Liver (tissue), 9 donors: ENCODE results near the gene HJURP. TPM values are rescaled to one million over a fixed set of nuclear protein-coding genes. Genes with fewer than 3 reads are reported as not detected.
"Not testable (repeated sequence)": the region's sequence is repeated elsewhere in the genome, so short reads cannot be mapped to it uniquely, and the experiment has no call there.

Experiments used
- DNase-seq: peaks from one replicate; pipeline ENCODE4 v3.0.0-alpha.2; 2017; ENCODE audit warnings: low spot score
- H3K27ac ChIP-seq, 2 donors: one replicate each; pipeline ENCODE4 v1.7.0; 2013; ENCODE audit warnings: inconsistent platforms in 2 of 2, low read length in 2 of 2, control low read depth in 1 of 2, low read depth in 1 of 2, mild to moderate bottlenecking in 1 of 2
- H3K27me3 ChIP-seq, 4 donors: one replicate each; pipeline versions ENCODE4 v1.6.1 to v1.7.0; 2013; ENCODE audit warnings: low read length in 3 of 4, inconsistent platforms in 1 of 4, mild to moderate bottlenecking in 1 of 4, moderate library complexity in 1 of 4; ENCODE audit not compliant: control insufficient read depth in 4 of 4, insufficient read depth in 4 of 4
- H3K36me3 ChIP-seq, 4 donors: one replicate each; pipeline versions ENCODE4 v1.6.1 to v1.7.0; 2013; ENCODE audit warnings: low read length in 3 of 4, mild to moderate bottlenecking in 3 of 4, low read depth in 1 of 4, moderate library complexity in 1 of 4; ENCODE audit not compliant: control insufficient read depth in 4 of 4, insufficient read depth in 3 of 4
- H3K4me1 ChIP-seq, 4 donors: one replicate each; pipeline versions ENCODE4 v1.6.1 to v1.7.0; 2013; ENCODE audit warnings: low read length in 3 of 4, mild to moderate bottlenecking in 3 of 4, moderate library complexity in 1 of 4; ENCODE audit not compliant: control insufficient read depth in 4 of 4, insufficient read depth in 4 of 4
- H3K4me3 ChIP-seq, 3 donors: one replicate each; pipeline versions ENCODE4 v1.6.1 to v1.7.0; 2013; ENCODE audit warnings: low read length in 3 of 3, control low read depth in 1 of 3, low read depth in 1 of 3, mild to moderate bottlenecking in 1 of 3
- H3K9ac ChIP-seq, 2 donors: one replicate each; pipeline ENCODE4 v1.7.0; 2013; ENCODE audit warnings: low read length in 2 of 2, mild to moderate bottlenecking in 2 of 2, moderate library complexity in 2 of 2, control low read depth in 1 of 2, low read depth in 1 of 2
- H3K9me3 ChIP-seq, 4 donors: one replicate each; pipeline versions ENCODE4 v1.6.1 to v1.7.0; 2013; ENCODE audit warnings: low read length in 3 of 4; ENCODE audit not compliant: control insufficient read depth in 4 of 4
- CTCF ChIP-seq: fragments of 150-350 bp; IDR thresholded peaks from 2 replicates; pipeline ENCODE4 v1.5.1; 2017; ENCODE audit warnings: improper control_type of control experiment, low read depth, low read length; ENCODE audit not compliant: missing input control
- EGR1 ChIP-seq, 2 donors: IDR thresholded peaks; 2 replicates each; pipeline ENCODE4 v1.6.1; 2016 to 2018; ENCODE audit warnings: antibody characterized with exemption in 2 of 2, low read depth in 2 of 2
- FOXA1 ChIP-seq: IDR thresholded peaks from 2 replicates; pipeline ENCODE4 v1.6.1; 2016; ENCODE audit warnings: antibody characterized with exemption
- FOXA2 ChIP-seq: IDR thresholded peaks from 2 replicates; pipeline ENCODE4 v1.6.1; 2016; ENCODE audit warnings: antibody characterized with exemption
- GABPA ChIP-seq, 2 donors: IDR thresholded peaks in 1 of 2; conservative IDR thresholded peaks in 1 of 2; 2 replicates each; pipeline ENCODE4 v1.6.1; 2016; ENCODE audit warnings: antibody characterized with exemption in 2 of 2, mild to moderate bottlenecking in 1 of 2, moderate library complexity in 1 of 2
- HNF4A ChIP-seq, 2 donors: conservative IDR thresholded peaks; 2 replicates each; pipeline ENCODE4 v1.6.1; 2016; ENCODE audit warnings: antibody characterized with exemption in 2 of 2, mild to moderate bottlenecking in 2 of 2
- HNF4G ChIP-seq: IDR thresholded peaks from 2 replicates; pipeline ENCODE4 v1.6.1; 2016; ENCODE audit warnings: antibody characterized with exemption
- JUND ChIP-seq, 2 donors: IDR thresholded peaks; 2 replicates each; pipeline ENCODE4 v1.6.1; 2016; ENCODE audit warnings: antibody characterized with exemption in 2 of 2
- MAX ChIP-seq: IDR thresholded peaks from 2 replicates; pipeline ENCODE4 v1.6.1; 2016; ENCODE audit warnings: antibody characterized with exemption
- NR2F2 ChIP-seq: IDR thresholded peaks from 2 replicates; pipeline ENCODE4 v1.6.1; 2016; ENCODE audit warnings: antibody characterized with exemption
- REST ChIP-seq: IDR thresholded peaks from 2 replicates; pipeline ENCODE4 v1.6.1; 2016; ENCODE audit warnings: antibody characterized with exemption, mild to moderate bottlenecking
- RXRA ChIP-seq, 2 donors: IDR thresholded peaks; 2 replicates each; pipeline ENCODE4 v1.6.1; 2017 to 2018; ENCODE audit warnings: antibody characterized with exemption in 2 of 2, mild to moderate bottlenecking in 1 of 2
- SP1 ChIP-seq: IDR thresholded peaks from 2 replicates; pipeline ENCODE4 v1.6.1; 2018; ENCODE audit warnings: antibody characterized with exemption, mild to moderate bottlenecking
- TAF1 ChIP-seq: conservative IDR thresholded peaks from 2 replicates; pipeline ENCODE4 v1.6.1; 2016; ENCODE audit warnings: antibody characterized with exemption, mild to moderate bottlenecking
- YY1 ChIP-seq: IDR thresholded peaks from 2 replicates; pipeline ENCODE4 v1.6.1; 2016; ENCODE audit warnings: antibody characterized with exemption, mild to moderate bottlenecking
- ZBTB33 ChIP-seq: IDR thresholded peaks from 2 replicates; pipeline ENCODE4 v1.6.1; 2016; ENCODE audit warnings: antibody characterized with exemption
- WGBS: extraction: QIAGEN DNeasy Blood & Tissue Kit; methylation state at CpG from one replicate; pipeline ENCODE4 v1.1.7; 2013; 5-methylcytosine and 5-hydroxymethylcytosine counted together
- polyA plus RNA-seq, 2 donors: library from polyadenylated mRNA; stranded (reverse) in 1 of 2; unstranded in 1 of 2; fragments of 200-250 nt in 1 of 2; fragments of >200 nt in 1 of 2; fragmentation: Nextera tagmentation in 1 of 2; extraction: Ambion mirVana in 1 of 2; gene quantifications; one replicate each; pipeline versions ENCODE4 v1.2.1 to v1.2.3, GENCODE V29; 2013 to 2015
- total RNA-seq, 2 donors: library from RNA; depleted of rRNA; stranded (reverse); fragments of >200 nt; gene quantifications; one replicate each; pipeline ENCODE4 v1.2.3, GENCODE V29; 2014
- donor health status: healthy.
- donor health status: healthy.
- donor health status: healthy.
- donor health status: healthy.
- donor health status: healthy.

Gene HJURP
- total and polyA plus RNA-seq, 4 donors = 0.08 to 32.9 (median 1.4) TPM

GRCh38 chr2:233892793-233893192, 38.5 kb upstream of the HJURP start:
- TF ChIP-seq MAX (no peak), EGR1 (IDR thresholded peaks at IDR 0.05; ENCODE audit: low read depth in 2 of 2) (no peak), HNF4G (no peak), SP1 (no peak), RXRA (IDR thresholded peaks at IDR 0.05) (no peak)
- Histone ChIP-seq H3K4me1 (no peaks in the 10 kb centered on the region), H3K27me3 (no peaks in the 10 kb centered on the region), H3K9ac (no peak overlapping the region), H3K36me3 (no peaks in the 10 kb centered on the region), H3K27ac (no peak overlapping the region), H3K9me3 (no peaks in the 10 kb centered on the region), H3K4me3 (no peak overlapping the region)
- 90% methylated on average over 2 of the region's 2 CpGs for WGBS
- no peak for DNase-seq

GRCh38 chr2:233882353-233882752, 28.0 kb upstream of the HJURP start:
- Histone ChIP-seq H3K9me3 (peaks cover 0 to 10% (median 6%) of the 10 kb centered on the region in 4 donors), H3K9ac (no peak overlapping the region), H3K36me3 (peaks cover 0 to 2% (median 0%) of the 10 kb centered on the region in 4 donors), H3K27ac (no peak overlapping the region), H3K4me3 (no peak overlapping the region), H3K4me1 (no peaks in the 10 kb centered on the region), H3K27me3 (no peaks in the 10 kb centered on the region)
- TF ChIP-seq YY1 = no peak
- TF ChIP-seq TAF1 = no peak
- TF ChIP-seq HNF4A (conservative IDR thresholded peaks at IDR 0.05) = no peak
- TF ChIP-seq RXRA (IDR thresholded peaks at IDR 0.05) = no peak
- no peak for TF ChIP-seq FOXA1
- no peak for DNase-seq

GRCh38 chr2:233872125-233872524, 17.8 kb upstream of the HJURP start:
- not testable (repeated sequence) for H3K27ac ChIP-seq

GRCh38 chr2:233871432-233871831, 17.1 kb upstream of the HJURP start:
- TF ChIP-seq HNF4G (no peak), NR2F2 (no peak), GABPA (IDR thresholded peaks at IDR 0.05 in 1 of 2, conservative IDR thresholded peaks at IDR 0.05 in 1 of 2) (no peak), RXRA (IDR thresholded peaks at IDR 0.05) (no peak), CTCF (no peak), HNF4A (conservative IDR thresholded peaks at IDR 0.05) (no peak), EGR1 (IDR thresholded peaks at IDR 0.05; ENCODE audit: low read depth in 2 of 2) (no peak), FOXA1 (no peak), YY1 (no peak), FOXA2 (no peak), MAX (no peak), ZBTB33 (no peak), REST (no peak), JUND (IDR thresholded peaks at IDR 0.05) (no peak)
- no peak for DNase-seq
- Histone ChIP-seq H3K36me3 (no peaks in the 10 kb centered on the region), H3K9me3 (peaks cover 0 to 9% (median 0%) of the 10 kb centered on the region in 4 donors), H3K27ac (no peak overlapping the region), H3K27me3 (no peaks in the 10 kb centered on the region), H3K4me3 (no peak overlapping the region), H3K4me1 (peaks cover 0 to 3% (median 0%) of the 10 kb centered on the region in 4 donors), H3K9ac (no peak overlapping the region)
- 59% methylated on average over 4 of the region's 4 CpGs for WGBS

More at GRCh38 chr2:233872125-233872524, 17.8 kb upstream of the HJURP start:
- not testable (repeated sequence) for H3K9me3 ChIP-seq, H3K9ac ChIP-seq, H3K4me3 ChIP-seq, H3K36me3 ChIP-seq, H3K27me3 ChIP-seq, DNase-seq, H3K4me1 ChIP-seq
- 51% methylated on average over 2 of the region's 2 CpGs for WGBS
